ENCODE data around the gene ZKSCAN2. TPM values are rescaled to one million over a fixed set of nuclear protein-coding genes. Genes with fewer than 3 reads are reported as not detected.

The ZKSCAN2 gene
- total RNA-seq, 1 donor from 2014 or later = 16.9 TPM

- H3K36me3 Mint-ChIP-seq = no peaks in the 10 kb centered on the region
- H3K4me1 Mint-ChIP-seq (ENCODE audit: unreplicated experiment) = peaks cover 4% of the 10 kb centered on the region
- no peaks in the 10 kb centered on the region for H3K9me3 Mint-ChIP-seq
- no peak overlapping the region for H3K27ac Mint-ChIP-seq
- DNase-seq (ENCODE audit: extremely low spot score, unreplicated experiment) = no peak
- no peak for TF ChIP-seq CTCF (conservative IDR thresholded peaks at IDR 0.05)
- H3K27me3 Mint-ChIP-seq = peaks cover 5% of the 10 kb centered on the region
- no peak overlapping the region for H3K4me3 Mint-ChIP-seq
Measured at GRCh38 chr16:25222959-25223358, 34.7 kb downstream of the ZKSCAN2 start.

GRCh38 chr16:25219070-25219737 lies 38.4 kb downstream of the ZKSCAN2 start:
- H3K27me3 Mint-ChIP-seq = peaks cover 17% of the 10 kb centered on the region
- TF ChIP-seq CTCF (conservative IDR thresholded peaks at IDR 0.05) = no peak
- no peaks in the 10 kb centered on the region for H3K36me3 Mint-ChIP-seq
- H3K9me3 Mint-ChIP-seq = no peaks in the 10 kb centered on the region
- no peak for DNase-seq (ENCODE audit: extremely low spot score, unreplicated experiment)
- no peaks in the 10 kb centered on the region for H3K4me1 Mint-ChIP-seq (ENCODE audit: unreplicated experiment)
- no peak overlapping the region for H3K27ac Mint-ChIP-seq
- no peak overlapping the region for H3K4me3 Mint-ChIP-seq

GRCh38 chr16:25217921-25218320 lies 39.7 kb downstream of the ZKSCAN2 start:
- no peaks in the 10 kb centered on the region for H3K36me3 Mint-ChIP-seq

GRCh38 chr16:25217112-25217511 lies 40.5 kb downstream of the ZKSCAN2 start:
- DNase-seq (ENCODE audit: extremely low spot score, unreplicated experiment) = no peak
- Mint-ChIP-seq H3K36me3 (no peaks in the 10 kb centered on the region), H3K9me3 (no peaks in the 10 kb centered on the region), H3K4me1 (ENCODE audit: unreplicated experiment) (no peaks in the 10 kb centered on the region), H3K27ac (no peak overlapping the region), H3K27me3 (peaks cover 23% of the 10 kb centered on the region), H3K4me3 (no peak overlapping the region)
- TF ChIP-seq CTCF (conservative IDR thresholded peaks at IDR 0.05) = no peak

More at GRCh38 chr16:25217921-25218320, 39.7 kb downstream of the ZKSCAN2 start:
- no peak overlapping the region for H3K4me3 Mint-ChIP-seq
- DNase-seq (ENCODE audit: extremely low spot score, unreplicated experiment) = no peak
- H3K9me3 Mint-ChIP-seq = no peaks in the 10 kb centered on the region
- no peak overlapping the region for H3K27ac Mint-ChIP-seq
- TF ChIP-seq CTCF (conservative IDR thresholded peaks at IDR 0.05) = no peak
- H3K27me3 Mint-ChIP-seq = peaks cover 23% of the 10 kb centered on the region
- no peaks in the 10 kb centered on the region for H3K4me1 Mint-ChIP-seq (ENCODE audit: unreplicated experiment)

- peaks cover 23% of the 10 kb centered on the region for H3K27me3 Mint-ChIP-seq
- DNase-seq (ENCODE audit: extremely low spot score, unreplicated experiment) = no peak
- H3K4me3 Mint-ChIP-seq = no peak overlapping the region
- H3K9me3 Mint-ChIP-seq = no peaks in the 10 kb centered on the region
- TF ChIP-seq CTCF (conservative IDR thresholded peaks at IDR 0.05) = no peak
- peaks cover 4% of the 10 kb centered on the region for H3K4me1 Mint-ChIP-seq (ENCODE audit: unreplicated experiment)
- H3K27ac Mint-ChIP-seq = no peak overlapping the region
- no peaks in the 10 kb centered on the region for H3K36me3 Mint-ChIP-seq
Measured at GRCh38 chr16:25213709-25214397, 43.8 kb downstream of the ZKSCAN2 start.

All from type B pancreatic cell (in vitro differentiated cells).